Keratinocyte (primary cell): ENCODE measurements around the gene SPTSSA.

Experiments used
- CTCF ChIP-seq, 3 experiments: IDR thresholded peaks in 1 of 3; conservative IDR thresholded peaks in 1 of 3; optimal IDR thresholded peaks in 1 of 3; 2 replicates in 2 of 3; 3 replicates in 1 of 3; pipeline versions ENCODE3 to v1.5.1; 2011; ENCODE audit warnings: low read length in 3 of 3, mild to moderate bottlenecking in 3 of 3, moderate library complexity in 2 of 3, control low read depth in 1 of 3, inconsistent platforms in 1 of 3; ENCODE audit not compliant: insufficient read depth in 2 of 3; ENCODE audit errors: extremely low read depth in 1 of 3
- EZH2 ChIP-seq: IDR thresholded peaks from one replicate; pipeline ENCODE4 v1.6.1; 2012; ENCODE audit warnings: inconsistent platforms, mild to moderate bottlenecking, low read length, moderate library complexity

- TF ChIP-seq CTCF (optimal IDR thresholded peaks at IDR 0.05 in 1 of 3, IDR thresholded peaks at IDR 0.05 in 1 of 3, conservative IDR thresholded peaks at IDR 0.05 in 1 of 3; ENCODE audit: extremely low read depth in 1 of 3, insufficient read depth in 2 of 3, low read length in 3 of 3) (no peak), EZH2 (no peak)
Observed at GRCh38 chr14:34460841-34461240, 1.2 kb downstream of the SPTSSA start.
